Urinary bladder (tissue), 4 donors: ENCODE measurements around the gene DLL3. TPM values are rescaled to one million over a fixed set of nuclear protein-coding genes. Genes with fewer than 3 reads are reported as not detected.
A peak's percentile ranks its signal among the peaks of the same experiment; 100 is the strongest.
"Not testable (repeated sequence)": the region's sequence is repeated elsewhere in the genome, so short reads cannot be mapped to it uniquely, and the experiment has no call there.

ENCODE experiments used
- DNase-seq: peaks from one replicate; pipeline ENCODE4 v3.0.0-alpha.2; 2015; ENCODE audit errors: extremely low spot score
- H3K27ac ChIP-seq: one replicate; pipeline ENCODE4 v1.5.1; 2013; ENCODE audit warnings: low read depth, mild to moderate bottlenecking, moderate library complexity
- H3K36me3 ChIP-seq: one replicate; pipeline ENCODE4 v1.6.1; 2013; ENCODE audit warnings: mild to moderate bottlenecking, moderate library complexity; ENCODE audit not compliant: insufficient read depth
- H3K4me1 ChIP-seq: one replicate; pipeline ENCODE4 v1.6.1; 2013; ENCODE audit warnings: mild to moderate bottlenecking, moderate library complexity; ENCODE audit not compliant: insufficient read depth
- H3K4me3 ChIP-seq: one replicate; pipeline ENCODE4 v1.5.1; 2013; ENCODE audit warnings: low read depth, low read length
- WGBS: extraction: QIAGEN DNeasy Blood & Tissue Kit; methylation state at CpG from one replicate; pipeline ENCODE4 v1.1.7; 2013; 5-methylcytosine and 5-hydroxymethylcytosine counted together
- polyA plus RNA-seq: library from polyadenylated mRNA; stranded (reverse); fragments of 200-250 nt; gene quantifications from one replicate; pipeline ENCODE4 v1.2.3, GENCODE V29; 2013
- total RNA-seq: library from RNA; depleted of rRNA; stranded (reverse); fragments of >200 nt; gene quantifications from one replicate; pipeline ENCODE4 v1.2.3, GENCODE V29; 2014
- donor health status: healthy with polysubstance abuse.
- donor health status: healthy.

The DLL3 gene
- total and polyA plus RNA-seq, 2 donors = not detected

- no peaks in the 10 kb centered on the region for H3K4me1 ChIP-seq
- H3K27ac ChIP-seq = no peak overlapping the region
- WGBS = 47% methylated on average over 9 of the region's 9 CpGs
- no peak for DNase-seq
- H3K4me3 ChIP-seq = no peak overlapping the region
- peaks cover 5% of the 10 kb centered on the region for H3K36me3 ChIP-seq
Measured at GRCh38 chr19:39474139-39474620, 24.6 kb upstream of the DLL3 start.

DNA sequence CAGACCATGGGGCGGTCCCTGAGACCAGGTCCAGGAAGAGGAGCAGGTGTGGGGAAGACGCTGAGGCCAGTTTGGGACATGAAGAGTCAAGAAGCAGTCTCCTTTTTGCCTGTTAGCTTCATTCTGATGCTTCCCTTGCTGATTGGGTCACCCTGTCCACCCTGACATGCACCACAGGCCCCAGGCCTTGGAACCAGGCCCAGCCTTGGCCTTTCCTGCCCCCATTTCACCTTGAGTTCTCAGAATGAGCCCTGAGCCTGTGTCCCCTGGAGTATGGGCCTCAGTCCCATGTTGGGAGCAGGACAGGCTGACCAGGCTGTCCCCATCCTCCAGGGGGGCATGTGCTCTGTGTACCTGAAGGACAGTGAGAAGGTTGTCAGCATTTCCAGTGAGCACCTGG, 23.0 kb upstream of the DLL3 start:
- no peaks in the 10 kb centered on the region for H3K4me1 ChIP-seq
- H3K36me3 ChIP-seq = peaks cover 3% of the 10 kb centered on the region
- DNase-seq = no peak
- no peak overlapping the region for H3K4me3 ChIP-seq
- no peak overlapping the region for H3K27ac ChIP-seq
- 94% methylated on average over 2 of the region's 2 CpGs for WGBS

GRCh38 chr19:39479319-39479801, 19.4 kb upstream of the DLL3 start:
- WGBS = 67% methylated on average over 11 of the region's 11 CpGs
- DNase-seq, H3K4me3 ChIP-seq, H3K4me1 ChIP-seq, H3K36me3 ChIP-seq, H3K27ac ChIP-seq: not testable (repeated sequence)

DNA sequence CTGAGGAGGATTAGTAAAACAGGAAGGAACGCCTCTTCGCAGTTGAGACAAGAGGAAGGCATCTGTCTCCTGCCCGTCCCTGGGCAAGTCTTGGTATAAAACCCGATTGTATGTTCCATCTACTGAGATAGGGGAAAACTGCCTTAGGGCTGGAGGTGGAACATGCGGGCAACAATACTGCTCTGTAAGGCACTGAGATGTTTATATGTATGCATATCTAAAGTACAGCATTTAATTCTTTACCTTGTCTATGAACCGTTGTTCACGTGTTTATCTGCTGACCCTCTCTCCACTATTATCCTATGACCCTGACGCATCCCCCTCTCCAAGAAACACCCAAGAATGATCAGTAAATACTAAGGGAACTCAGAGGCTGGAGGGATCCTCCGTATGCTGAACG, 18.8 kb upstream of the DLL3 start:
- no peaks in the 10 kb centered on the region for H3K4me1 ChIP-seq
- H3K36me3 ChIP-seq = no peaks in the 10 kb centered on the region
- DNase-seq = no peak
- no peak overlapping the region for H3K4me3 ChIP-seq
- H3K27ac ChIP-seq = no peak overlapping the region
- 28% methylated on average over 10 of the region's 10 CpGs for WGBS

DNA sequence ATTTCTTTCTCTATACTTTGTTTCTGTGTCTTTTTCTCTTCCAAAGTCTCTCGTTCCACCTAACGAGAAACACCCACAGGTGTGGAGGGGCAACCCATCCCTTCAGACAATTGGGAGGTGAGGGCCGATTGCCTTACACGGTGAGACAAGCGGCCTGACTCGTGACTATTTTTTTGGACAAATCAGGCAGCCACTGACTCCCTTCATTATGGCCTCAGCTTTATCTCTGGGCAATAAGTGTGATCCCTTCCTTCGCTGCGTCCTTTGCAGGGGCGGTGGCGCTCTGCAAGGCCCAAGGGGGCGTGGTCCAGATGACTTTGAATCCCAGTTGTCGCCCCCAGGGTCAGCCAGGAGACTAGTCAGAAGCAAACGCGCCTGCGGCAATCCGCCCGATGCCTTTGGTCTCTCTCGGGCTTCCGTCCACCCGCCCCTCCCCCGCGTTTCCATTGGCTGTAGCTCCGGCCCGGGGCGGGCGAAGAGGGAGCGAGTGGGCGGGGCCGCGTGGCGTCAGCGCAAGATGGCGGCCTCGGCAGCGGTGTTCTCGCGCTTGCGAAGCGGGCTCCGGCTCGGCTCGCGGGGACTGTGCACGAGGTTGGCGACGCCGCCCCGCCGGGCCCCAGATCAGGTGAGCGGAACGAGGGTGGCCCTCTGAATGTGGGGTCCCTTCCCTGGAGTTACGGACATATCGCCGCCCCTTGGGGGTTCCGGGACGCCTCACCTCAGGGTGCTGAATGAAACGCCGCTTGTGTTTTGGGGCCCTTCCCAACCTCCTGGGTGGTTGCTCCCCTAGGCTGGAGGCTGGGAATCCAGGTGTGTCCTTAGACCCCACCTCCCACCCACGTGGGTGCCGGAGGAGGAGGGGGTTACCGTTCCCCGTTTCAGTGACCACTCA, 18.2 kb upstream of the DLL3 start, which contains the start of gene TIMM50:
Gene TIMM50 (plus strand): TSS at position 502 of the 892 bp plus-strand sequence. CDS start 16 bp downstream, at position 518.
- peak; percentile 91 for DNase-seq
- peak within 1 kb of the TSS; percentile 90 for H3K4me3 ChIP-seq
- peaks cover 2% of the 10 kb centered on the region for H3K36me3 ChIP-seq
- under 1% methylated on average over 62 of the region's 62 CpGs for WGBS
- H3K4me1 ChIP-seq = no peaks in the 10 kb centered on the region
- peak within 1 kb of the TSS; percentile 44 for H3K27ac ChIP-seq

DNA sequence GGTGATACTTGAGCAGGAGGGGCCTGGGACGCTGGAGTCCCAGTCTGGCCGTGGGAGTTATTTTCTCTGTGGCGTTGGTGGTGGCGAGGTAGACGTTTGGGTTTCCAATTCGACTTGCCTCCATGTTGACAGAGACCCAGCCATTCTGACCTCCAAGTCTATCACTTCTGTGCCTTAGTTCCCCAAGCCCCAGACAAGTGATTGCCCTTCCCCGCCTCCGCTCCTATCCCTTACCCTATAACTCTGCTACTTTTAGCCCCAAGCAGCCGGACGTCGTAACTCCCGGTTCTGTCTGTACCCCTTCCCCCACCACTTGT, 17.6 kb upstream of the DLL3 start:
- Histone ChIP-seq H3K27ac (no peak overlapping the region), H3K36me3 (peaks cover 2% of the 10 kb centered on the region), H3K4me1 (no peaks in the 10 kb centered on the region), H3K4me3 (peak overlapping the region; percentile 90)
- WGBS = under 1% methylated on average over 12 of the region's 12 CpGs
- no peak for DNase-seq

- DNase-seq = no peak
- Histone ChIP-seq H3K4me1 (no peaks in the 10 kb centered on the region), H3K36me3 (peaks cover 2% of the 10 kb centered on the region), H3K27ac (no peak overlapping the region), H3K4me3 (peak overlapping the region; percentile 90)
- WGBS = 74% methylated on average over 11 of the region's 11 CpGs
Measured at GRCh38 chr19:39481676-39482075, 17.1 kb upstream of the DLL3 start.

DNA sequence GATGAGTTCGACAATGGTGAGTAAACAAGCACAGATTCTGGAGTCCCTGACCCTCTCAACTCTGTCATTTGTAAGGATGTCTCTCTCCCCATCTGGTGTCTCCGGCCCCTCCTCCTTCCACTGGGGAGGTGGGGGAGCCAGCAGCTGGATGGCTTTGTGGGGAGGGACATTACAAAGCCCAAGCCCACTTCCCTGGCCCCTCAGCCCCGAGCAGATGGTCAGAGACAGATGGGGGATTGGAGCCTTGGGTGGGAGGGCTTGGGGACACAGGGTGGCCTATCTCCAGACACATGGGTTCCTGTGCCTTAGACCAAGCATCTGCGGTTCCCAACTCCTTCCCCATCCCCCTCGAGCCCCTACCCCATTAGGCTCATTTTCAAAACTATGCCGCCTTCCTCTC, 15.6 kb upstream of the DLL3 start:
- 72% methylated on average over 6 of the region's 6 CpGs for WGBS
- H3K27ac ChIP-seq = no peak overlapping the region
- no peak overlapping the region for H3K4me3 ChIP-seq
- DNase-seq = no peak
- H3K4me1 ChIP-seq = no peaks in the 10 kb centered on the region
- H3K36me3 ChIP-seq = peaks cover 2% of the 10 kb centered on the region

DNA sequence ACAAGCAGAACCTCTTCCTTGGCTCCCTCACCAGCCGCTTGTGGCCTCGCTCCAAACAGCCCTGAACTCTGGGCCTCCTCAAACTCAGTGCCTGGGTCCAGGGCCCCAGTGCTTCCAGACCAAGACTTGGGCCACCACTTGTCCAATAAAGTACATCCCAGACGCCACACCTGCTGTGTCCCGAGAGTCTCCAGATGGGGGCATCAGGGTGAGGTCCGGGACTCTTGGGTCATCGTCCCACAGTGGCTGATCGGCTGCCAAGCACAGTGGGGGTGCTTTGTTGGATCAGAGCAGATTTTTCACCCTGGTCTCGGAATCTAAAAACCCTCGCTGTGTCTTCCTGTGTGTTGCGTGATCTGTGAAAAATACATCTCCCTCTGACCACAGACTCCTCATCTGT, 9.0 kb upstream of the DLL3 start:
- H3K36me3 ChIP-seq = peaks cover 2% of the 10 kb centered on the region
- WGBS = 79% methylated on average over 10 of the region's 10 CpGs
- H3K4me3 ChIP-seq = no peak overlapping the region
- no peak overlapping the region for H3K27ac ChIP-seq
- no peak for DNase-seq
- H3K4me1 ChIP-seq = no peaks in the 10 kb centered on the region

DNA sequence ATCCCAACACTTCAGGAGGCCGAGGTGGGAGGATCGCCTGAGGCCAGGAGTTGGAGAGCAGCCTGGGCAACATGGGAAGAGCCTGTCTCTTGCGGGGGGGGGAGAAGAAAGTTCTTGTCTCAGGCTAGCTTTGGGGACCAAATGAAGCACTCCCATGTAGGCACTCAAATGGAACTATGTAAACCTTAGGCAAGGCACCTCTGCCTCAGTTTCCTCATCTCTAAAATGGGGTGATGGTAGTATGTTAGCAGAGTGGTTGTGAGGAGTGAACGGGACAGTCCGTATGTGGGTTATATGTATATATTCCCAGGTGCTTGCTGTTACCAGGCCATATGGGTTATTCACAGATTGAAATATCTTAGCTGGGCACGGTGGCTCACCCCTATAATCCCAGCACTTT, 6.5 kb upstream of the DLL3 start:
- H3K27ac ChIP-seq = no peak overlapping the region
- H3K4me3 ChIP-seq = no peak overlapping the region
- 93% methylated on average over 6 of the region's 6 CpGs for WGBS
- H3K4me1 ChIP-seq = no peaks in the 10 kb centered on the region
- no peaks in the 10 kb centered on the region for H3K36me3 ChIP-seq
- no peak for DNase-seq

GRCh38 chr19:39492788-39493187, 6.0 kb upstream of the DLL3 start:
- 80% methylated on average over 3 of the region's 3 CpGs for WGBS
- H3K36me3 ChIP-seq = no peaks in the 10 kb centered on the region
- no peak for DNase-seq
- no peak overlapping the region for H3K27ac ChIP-seq
- H3K4me3 ChIP-seq = no peak overlapping the region
- no peaks in the 10 kb centered on the region for H3K4me1 ChIP-seq

DNA sequence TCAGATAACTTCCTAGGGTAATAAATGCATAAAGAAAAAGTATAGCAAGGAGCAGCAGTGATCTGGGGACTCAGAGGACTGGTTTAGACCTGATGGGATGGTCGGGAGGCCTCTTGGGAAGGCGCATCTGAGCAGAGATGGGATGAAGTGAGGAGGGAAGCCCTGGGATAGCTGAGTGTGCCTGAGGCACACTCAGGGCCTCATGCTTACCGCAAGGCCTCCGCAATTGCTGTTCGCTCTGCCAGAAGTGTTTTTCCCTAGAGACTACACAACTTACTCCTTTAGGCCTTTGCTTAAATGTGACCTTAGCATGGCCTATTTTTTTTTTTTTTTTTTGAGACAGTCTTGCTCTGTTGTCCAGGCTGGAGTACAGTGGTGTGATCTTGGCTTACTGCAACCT, 4.1 kb upstream of the DLL3 start:
- H3K36me3 ChIP-seq = no peaks in the 10 kb centered on the region
- H3K4me1 ChIP-seq = no peaks in the 10 kb centered on the region
- DNase-seq = no peak
- H3K27ac ChIP-seq = no peak overlapping the region
- 80% methylated on average over 5 of the region's 5 CpGs for WGBS
- H3K4me3 ChIP-seq = no peak overlapping the region

DNA sequence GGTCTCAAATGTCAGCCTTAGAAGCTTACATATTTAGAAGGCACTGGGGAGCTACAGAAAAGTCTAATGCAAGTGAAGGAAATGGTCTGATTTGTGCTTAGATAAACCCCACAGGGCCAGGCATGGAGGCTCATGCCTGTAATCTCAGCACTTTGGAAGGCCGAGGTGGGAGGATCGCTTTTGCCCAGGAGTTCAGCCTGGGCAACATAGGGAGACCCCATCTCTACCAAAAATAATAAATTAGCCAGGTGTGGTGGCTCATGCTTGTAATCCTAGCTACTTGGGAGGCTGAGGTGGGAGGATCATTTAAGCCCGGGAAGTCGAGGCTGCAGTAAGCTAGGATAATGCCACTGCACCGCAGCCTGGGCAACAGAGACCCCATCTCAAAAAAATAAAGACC, 2.7 kb upstream of the DLL3 start:
- no peaks in the 10 kb centered on the region for H3K36me3 ChIP-seq
- H3K4me1 ChIP-seq = no peaks in the 10 kb centered on the region
- no peak overlapping the region for H3K4me3 ChIP-seq
- WGBS = 76% methylated on average over 5 of the region's 5 CpGs
- no peak for DNase-seq
- H3K27ac ChIP-seq = no peak overlapping the region

- Histone ChIP-seq H3K27ac (no peak overlapping the region), H3K4me3 (no peak overlapping the region), H3K4me1 (no peaks in the 10 kb centered on the region), H3K36me3 (no peaks in the 10 kb centered on the region)
- 0% methylated on average over 7 of the region's 7 CpGs for WGBS
- DNase-seq = no peak
Measured at GRCh38 chr19:39497701-39497995, 1.1 kb upstream of the DLL3 start.
